NCI-H748 treated with DMSO at 0.1 percent for 48 hours (cell line): ENCODE results near the gene SLC30A1.

Experiments
- DNase-seq: peaks from one replicate; lab custom pipeline; 2025; lab: John Stamatoyannopoulos, UW

Gene SLC30A1

GRCh38 chr1:211607754-211608473 lies 29.0 kb upstream of the SLC30A1 start:
- DNase-seq: no peak

- no peak for DNase-seq
Observed at GRCh38 chr1:211606914-211607753, 28.2 kb upstream of the SLC30A1 start.

- DNase-seq: no peak
Observed at GRCh38 chr1:211606332-211606913, 27.5 kb upstream of the SLC30A1 start.

GRCh38 chr1:211605603-211606331 lies 26.8 kb upstream of the SLC30A1 start:
- no peak for DNase-seq

- no peak for DNase-seq
Observed at GRCh38 chr1:211605034-211605433, 26.1 kb upstream of the SLC30A1 start.

- no peak for DNase-seq
Observed at GRCh38 chr1:211604548-211604947, 25.6 kb upstream of the SLC30A1 start.

GRCh38 chr1:211603713-211604112 lies 24.8 kb upstream of the SLC30A1 start:
- no peak for DNase-seq

- DNase-seq: no peak
Observed at GRCh38 chr1:211603191-211603701, 24.3 kb upstream of the SLC30A1 start.

- DNase-seq: no peak
Observed at GRCh38 chr1:211601982-211602670, 23.2 kb upstream of the SLC30A1 start.

- DNase-seq: no peak
Observed at GRCh38 chr1:211601159-211601558, 22.2 kb upstream of the SLC30A1 start.

GRCh38 chr1:211599250-211599649 lies 20.3 kb upstream of the SLC30A1 start:
- DNase-seq: no peak

GRCh38 chr1:211598514-211598913 lies 19.6 kb upstream of the SLC30A1 start:
- DNase-seq: no peak

GRCh38 chr1:211596418-211597181 lies 17.6 kb upstream of the SLC30A1 start:
- DNase-seq: no peak

GRCh38 chr1:211595419-211595818 lies 16.5 kb upstream of the SLC30A1 start:
- no peak for DNase-seq

GRCh38 chr1:211591980-211592493 lies 13.1 kb upstream of the SLC30A1 start:
- no peak for DNase-seq

- no peak for DNase-seq
Observed at GRCh38 chr1:211589782-211590721, 11.1 kb upstream of the SLC30A1 start.

GRCh38 chr1:211588711-211589110 lies 9.8 kb upstream of the SLC30A1 start:
- no peak for DNase-seq

GRCh38 chr1:211587123-211587522 lies 8.2 kb upstream of the SLC30A1 start:
- DNase-seq: no peak

GRCh38 chr1:211586538-211586937 lies 7.6 kb upstream of the SLC30A1 start:
- no peak for DNase-seq
